HG02852 (cell line): ENCODE results near the gene IRF2BP1.
"Not testable (repeated sequence)": the region's sequence is repeated elsewhere in the genome, so short reads cannot be mapped to it uniquely, and the experiment has no call there.

Source experiments
- ATAC-seq: cut with Tn5 transposase; IDR thresholded peaks from one replicate; pipeline ENCODE4 v1.9.1; 2021; ENCODE audit warnings: mild to moderate bottlenecking, moderate library complexity; ENCODE audit not compliant: unreplicated experiment

Gene IRF2BP1

DNA sequence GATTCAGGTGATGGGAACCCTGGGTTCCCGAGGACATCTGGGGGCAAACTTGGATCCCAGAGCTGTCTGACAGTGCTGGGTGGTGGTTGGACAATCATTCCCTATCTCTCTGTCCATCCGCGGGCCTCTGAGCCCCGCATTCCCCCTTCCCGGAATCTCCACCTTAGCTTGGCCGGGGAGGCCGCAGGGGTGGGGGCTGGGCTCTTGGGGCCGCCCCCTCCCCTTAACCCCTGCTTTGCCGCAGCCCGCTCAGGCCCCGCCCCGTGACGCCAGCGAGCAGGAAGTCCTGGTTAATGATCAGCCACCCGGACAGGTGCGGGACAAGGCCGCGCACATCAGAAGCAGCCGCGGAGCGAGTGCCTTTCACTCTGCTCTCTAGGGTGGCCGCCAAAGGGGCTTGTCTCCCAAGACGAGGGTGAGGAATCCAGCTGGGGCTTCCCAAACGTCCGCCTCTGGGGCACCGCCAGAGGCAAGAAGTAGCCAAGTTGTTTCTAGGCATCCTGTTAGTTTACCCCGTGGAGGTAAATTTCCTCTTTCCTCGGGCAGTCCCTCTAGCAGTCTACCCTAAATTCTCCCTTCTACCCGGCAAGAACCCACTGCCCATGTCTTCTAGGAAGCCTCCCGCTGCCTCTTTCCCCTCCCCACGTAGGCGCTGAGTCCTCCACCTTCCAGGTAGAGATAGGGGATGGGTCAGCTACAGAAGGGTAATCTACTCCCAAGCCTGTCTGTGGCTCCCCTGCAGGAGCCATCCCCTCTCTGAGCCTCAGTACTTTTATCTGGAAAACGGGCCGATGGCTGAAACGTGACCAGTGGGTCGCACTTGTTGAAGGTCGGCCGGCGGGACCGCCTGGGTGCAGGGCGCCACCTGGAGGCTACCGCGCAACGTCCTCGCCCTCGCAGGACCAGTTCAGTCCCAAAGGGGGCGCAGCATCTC, 3.0 kb downstream of the IRF2BP1 start:
- ATAC-seq: no peak

DNA sequence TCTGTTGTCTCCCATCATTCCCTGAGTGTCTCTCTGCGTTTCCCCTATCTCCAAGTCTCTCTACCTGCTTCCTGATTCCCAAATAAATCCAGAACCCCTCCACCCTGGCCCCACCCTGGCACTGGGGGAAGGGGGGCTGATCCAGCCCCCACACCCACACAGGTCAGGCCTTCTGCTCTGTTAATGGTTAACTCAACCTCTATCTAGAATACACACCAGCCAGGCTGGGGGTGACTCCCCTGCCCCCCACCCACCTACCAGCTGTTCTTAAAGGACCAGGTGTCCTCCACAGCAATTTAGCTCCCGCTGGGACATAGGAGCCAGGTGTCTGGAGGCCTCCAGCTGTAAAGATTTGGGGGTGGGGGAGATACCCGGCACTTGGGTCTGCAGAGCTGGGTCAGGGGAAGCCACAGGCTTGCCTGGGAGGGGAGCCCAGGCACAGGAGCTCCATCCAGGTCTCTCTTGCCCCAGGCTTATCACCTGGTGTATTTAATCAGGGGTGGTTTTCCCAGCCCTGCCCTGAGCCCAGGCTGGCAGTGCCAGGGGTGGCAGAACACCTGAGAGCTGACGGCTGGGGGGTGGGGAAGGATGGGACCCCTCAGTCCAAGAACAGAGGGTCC, 3.9 kb downstream of the IRF2BP1 start:
- no peak for ATAC-seq

DNA sequence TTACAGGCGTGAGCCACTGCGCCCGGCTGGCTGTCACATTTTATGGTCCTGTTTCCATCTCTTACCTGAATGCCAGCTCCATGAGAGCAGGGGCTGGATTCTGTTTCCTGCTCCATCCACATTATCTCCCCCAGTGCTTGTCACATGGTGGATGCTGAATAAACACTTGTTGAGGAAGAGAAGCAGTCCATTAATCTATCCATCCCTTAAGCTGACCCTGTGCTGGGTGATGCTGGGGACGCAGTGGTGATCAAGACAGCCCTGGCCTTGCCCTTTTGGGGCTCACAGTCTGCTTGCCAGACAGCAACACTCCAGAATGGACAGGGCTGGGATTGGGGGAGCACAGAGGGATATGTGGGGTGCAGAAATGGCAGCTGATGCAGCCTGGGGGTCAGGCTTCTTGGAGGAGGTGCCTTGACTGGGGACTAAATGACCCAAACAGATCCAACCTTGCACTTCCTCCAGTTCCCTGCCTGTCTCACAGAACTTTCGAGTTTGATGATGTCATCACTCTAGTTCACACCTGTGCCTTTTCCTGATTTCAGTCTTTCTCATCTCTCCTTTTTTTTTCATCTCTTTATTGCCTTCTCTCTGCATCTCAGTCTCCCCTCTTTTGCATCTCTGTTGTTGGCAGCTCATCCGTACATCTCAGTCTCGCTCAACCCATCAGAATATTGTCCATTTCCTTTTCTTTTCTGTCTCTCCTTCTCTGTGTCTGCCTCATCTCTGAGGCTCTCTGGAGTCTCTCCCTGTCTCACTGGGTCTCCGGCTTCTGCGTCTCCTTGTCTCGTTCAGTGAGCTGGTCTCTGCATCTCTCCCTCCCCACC, 4.6 kb downstream of the IRF2BP1 start:
- no peak for ATAC-seq

DNA sequence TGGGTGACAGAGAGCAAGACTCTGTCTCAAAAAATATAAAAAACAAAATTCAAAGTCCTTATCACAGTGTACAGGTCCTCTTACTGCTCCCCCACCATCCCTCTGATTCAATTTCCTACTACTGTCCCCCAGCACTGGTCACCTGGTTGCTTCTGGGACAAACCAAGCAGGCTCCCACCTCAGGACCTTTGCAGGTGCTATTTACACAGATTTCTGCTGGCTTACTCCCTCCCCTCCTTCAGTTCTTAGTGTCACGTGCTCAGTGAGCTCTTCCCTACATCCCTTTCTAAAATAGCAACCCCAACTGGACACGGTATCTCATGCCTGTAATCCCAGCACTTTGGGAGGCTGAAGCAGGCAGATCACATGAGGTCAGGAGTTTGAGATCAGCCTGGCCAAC, 6.0 kb downstream of the IRF2BP1 start:
- ATAC-seq: no peak

DNA sequence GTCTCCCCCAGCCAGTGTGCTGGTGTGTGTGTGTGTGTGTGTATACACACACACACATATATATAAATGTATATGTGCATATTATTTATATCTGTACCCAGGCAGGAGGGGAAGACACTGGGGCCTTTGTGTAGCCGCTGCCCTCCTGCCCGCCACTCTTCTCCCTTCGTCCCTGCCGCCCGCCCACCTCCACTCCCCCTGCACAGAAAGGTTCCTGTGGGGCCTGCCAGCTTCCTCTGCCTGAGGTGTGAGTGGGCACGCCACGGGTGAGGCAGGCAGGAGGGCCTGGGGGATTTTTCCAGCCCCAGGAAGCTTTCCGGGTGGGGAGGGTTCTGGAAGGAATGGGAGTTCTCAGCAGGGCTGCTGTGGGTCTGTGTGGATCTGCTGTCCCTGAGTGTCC, 6.9 kb downstream of the IRF2BP1 start:
- ATAC-seq: no peak

DNA sequence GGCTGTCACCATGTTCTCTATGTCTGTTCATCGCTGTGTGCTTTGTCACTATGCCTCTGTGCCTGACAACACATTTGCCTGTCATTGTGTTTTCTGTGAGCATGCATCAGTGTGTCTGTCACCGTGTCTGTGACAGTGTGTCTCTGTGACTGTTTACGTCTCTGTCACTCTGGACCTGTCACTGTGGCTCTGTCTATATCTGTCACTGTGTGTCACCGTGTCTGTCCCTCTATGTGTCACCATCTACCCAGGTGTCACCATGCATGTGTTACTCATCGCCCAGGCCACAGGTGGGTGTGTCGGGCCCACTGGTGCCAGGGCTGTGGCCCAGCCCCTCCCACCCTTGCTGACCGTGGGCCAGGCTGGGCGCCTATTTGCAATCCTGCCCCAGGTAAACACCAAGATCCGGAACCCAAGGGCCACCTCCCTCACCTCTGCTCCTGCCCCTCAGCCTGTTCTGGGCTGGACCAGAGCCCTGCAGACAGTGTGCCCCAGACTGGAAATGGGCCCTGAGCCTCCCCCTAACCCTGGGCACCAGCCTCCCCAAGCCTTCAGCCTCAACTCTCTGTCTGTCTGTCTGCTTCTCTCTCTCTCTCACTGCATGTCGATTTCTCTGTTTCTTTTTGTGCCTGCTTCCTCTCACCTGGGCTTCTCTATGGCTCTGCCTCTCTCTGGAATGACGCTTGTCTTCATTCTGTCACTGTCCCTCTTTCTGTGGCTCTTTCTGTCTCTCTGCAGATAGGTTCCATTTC, 7.7 kb downstream of the IRF2BP1 start:
- ATAC-seq: no peak

DNA sequence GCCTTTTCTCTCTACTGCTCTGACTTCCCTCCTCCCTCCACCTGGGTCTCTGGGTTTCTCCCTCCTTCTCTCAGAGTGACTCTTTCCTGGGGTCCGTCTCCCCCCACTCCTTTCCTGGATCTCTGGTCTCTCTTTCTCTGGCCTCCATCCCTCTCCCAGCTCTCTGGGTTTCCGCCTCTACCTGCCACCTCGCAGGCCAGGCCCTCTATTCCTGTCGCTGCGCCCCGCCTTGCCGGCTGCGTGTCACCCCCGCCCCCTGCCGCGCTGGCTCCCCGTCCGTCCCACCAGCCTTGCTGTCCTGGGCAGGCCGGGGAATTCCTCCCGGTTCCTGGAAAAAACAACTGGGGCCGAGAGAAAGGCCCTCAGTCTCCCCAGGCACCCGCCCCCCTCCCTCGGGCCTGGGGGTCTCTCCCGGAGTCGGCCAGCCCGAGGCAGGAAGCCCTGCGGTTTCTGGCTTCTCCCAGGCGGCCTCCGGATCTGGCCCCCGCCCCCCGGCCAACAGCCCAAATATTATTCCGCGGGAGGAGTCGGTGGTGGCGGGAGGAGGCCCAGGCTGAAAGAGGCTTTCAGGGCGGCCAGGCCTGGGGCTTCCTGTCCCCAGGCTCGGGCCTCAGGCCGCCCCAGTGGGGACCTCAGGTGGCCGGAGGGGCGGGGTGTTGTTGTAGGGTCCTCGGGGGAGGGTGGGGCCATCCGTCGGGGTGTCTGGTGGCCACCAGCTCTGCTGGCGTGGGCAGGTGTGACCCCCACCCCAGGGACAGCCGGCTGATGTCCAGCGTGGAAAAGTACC, 9.3 kb downstream of the IRF2BP1 start:
- ATAC-seq: no peak

DNA sequence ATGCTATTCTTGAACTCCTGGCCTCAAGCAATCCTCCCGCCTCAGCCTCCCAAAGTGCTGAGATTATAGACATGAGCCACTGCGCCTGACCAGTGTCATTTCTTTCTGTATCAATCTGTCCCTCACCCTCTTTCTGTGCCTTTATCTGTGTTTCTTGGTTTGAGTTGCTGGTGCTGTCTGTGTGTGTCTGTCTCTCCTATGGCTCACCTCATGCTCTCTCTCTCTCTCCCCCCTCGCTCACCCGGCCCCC, 9.9 kb downstream of the IRF2BP1 start:
- ATAC-seq: no peak

DNA sequence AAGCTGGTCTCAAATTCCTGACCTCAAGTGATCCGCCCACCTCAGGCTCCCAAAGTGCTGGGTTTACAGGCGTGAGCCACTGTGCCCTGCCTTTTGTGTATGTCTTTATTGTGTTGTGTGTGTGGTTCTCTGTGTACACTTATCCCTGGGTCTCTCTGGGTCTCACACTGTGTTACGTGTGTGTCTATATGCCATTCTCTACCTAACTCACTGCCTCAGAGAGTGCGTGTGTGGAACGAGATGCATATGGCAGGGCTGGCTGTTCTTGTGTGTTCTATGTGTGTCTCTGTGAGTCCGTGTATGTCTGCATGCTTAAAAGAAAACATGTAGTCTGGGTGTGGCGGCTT, 11.3 kb downstream of the IRF2BP1 start:
- no peak for ATAC-seq

DNA sequence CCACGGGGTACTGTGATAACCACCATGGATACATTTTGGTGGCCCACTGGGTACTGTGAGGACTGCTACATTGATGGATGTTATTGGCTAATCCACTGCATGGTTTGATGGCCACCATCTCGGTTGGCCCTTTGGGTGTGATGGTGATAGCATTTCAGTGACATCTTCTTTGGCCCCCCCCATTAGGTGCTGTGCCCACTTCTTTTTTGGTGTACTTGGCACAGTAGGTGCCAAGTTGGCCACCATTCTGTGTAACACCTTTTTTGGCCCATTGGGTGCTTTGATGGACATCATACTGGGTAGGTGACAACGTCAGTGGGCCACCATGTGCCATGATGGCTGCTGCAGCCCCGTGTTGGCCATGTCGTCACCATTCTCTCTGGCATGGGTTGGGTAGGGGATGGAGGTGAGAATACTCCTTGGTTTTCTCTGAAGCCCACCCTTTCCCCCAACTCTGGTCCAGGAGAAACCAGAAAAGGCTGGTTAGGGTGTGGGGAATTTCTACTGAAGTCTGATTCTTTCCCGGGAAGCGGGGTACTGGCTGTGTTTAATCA, 12.6 kb downstream of the IRF2BP1 start:
- ATAC-seq: no peak

DNA sequence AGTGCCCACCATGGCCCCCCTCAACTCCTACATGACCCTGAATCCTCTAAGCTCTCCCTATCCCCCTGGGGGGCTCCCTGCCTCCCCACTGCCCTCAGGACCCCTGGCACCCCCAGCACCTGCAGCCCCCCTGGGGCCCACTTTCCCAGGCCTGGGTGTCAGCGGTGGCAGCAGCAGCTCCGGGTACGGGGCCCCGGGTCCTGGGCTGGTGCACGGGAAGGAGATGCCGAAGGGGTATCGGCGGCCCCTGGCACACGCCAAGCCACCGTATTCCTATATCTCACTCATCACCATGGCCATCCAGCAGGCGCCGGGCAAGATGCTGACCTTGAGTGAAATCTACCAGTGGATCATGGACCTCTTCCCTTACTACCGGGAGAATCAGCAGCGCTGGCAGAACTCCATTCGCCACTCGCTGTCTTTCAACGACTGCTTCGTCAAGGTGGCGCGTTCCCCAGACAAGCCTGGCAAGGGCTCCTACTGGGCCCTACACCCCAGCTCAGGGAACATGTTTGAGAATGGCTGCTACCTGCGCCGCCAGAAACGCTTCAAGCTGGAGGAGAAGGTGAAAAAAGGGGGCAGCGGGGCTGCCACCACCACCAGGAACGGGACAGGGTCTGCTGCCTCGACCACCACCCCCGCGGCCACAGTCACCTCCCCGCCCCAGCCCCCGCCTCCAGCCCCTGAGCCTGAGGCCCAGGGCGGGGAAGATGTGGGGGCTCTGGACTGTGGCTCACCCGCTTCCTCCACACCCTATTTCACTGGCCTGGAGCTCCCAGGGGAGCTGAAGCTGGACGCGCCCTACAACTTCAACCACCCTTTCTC, 13.6 kb downstream of the IRF2BP1 start:
- no peak for ATAC-seq

DNA sequence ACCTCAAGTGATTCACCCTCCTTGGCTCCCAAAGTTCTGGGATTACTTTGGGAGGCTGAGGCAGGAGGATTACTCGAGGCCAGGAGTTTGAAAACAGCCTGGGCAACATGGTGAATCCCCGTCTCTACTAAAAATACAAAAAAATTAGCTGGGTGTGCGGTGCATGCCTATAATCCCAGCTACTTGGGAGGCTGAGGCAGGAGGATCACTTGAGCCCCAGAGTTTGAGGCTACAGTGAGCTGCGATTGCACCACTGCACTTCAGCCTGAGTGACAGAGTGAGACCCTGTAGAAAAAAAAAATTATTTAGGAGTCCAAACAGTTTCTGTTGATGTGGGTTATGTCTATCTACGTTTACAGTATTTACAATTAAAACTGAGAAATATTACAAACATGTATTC, 15.1 kb downstream of the IRF2BP1 start:
- ATAC-seq: no peak

DNA sequence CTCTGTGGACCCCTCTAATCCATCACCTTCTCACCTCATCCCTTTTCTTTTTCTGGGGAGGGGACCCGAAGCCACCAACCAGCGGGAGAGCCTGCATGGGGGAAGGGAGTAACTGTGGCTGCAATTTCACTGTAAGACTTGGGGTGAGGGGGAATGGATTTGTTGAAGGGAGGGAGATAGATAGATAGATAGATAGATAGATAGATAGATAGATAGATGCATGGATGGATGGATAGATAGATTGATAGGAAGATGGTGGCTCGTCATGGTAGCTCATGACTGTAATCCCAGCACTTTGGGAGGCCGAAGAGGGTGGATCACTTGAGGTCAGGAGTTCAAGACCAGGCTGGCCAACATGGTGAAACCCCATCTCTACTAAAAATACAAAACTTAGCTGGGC, 18.7 kb downstream of the IRF2BP1 start:
- not testable (repeated sequence) for ATAC-seq

DNA sequence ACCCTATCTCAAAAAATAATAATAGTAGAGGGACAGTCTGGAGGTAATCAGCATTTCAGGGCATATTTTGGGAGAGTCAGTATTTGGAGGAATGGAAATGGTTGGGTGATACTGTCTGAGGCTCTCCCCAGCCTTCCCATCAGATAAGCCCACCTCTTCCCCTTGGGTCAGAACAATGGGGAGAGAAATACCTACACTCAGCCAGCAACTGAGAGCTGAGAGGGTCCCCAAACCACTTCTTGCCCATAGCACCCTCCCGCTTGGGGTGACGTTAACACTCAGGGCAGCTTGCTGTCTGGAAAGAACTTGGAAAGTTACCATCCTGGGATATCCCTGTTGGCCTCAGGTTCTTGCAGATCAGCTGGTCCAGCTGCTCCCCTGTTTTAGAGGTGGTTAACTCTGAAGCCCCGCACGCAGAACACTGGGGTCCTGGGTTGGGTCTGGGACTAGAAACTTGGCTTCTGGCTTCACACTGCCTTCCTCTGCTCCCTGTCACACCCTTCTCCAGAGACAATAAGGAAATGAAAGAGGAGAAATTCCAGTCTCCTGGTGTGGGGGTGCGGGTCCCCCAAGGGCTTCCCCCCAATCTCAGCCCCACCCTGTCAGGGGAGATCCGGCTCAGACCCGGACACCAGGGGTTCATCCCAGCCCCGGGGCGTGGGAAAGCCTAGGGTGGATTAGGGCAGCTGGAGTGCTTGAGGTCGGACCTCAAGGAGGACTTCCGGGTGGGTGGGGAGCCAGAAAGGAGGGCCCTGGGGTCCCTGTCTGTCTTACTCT, 19.4 kb downstream of the IRF2BP1 start:
- ATAC-seq: no peak

DNA sequence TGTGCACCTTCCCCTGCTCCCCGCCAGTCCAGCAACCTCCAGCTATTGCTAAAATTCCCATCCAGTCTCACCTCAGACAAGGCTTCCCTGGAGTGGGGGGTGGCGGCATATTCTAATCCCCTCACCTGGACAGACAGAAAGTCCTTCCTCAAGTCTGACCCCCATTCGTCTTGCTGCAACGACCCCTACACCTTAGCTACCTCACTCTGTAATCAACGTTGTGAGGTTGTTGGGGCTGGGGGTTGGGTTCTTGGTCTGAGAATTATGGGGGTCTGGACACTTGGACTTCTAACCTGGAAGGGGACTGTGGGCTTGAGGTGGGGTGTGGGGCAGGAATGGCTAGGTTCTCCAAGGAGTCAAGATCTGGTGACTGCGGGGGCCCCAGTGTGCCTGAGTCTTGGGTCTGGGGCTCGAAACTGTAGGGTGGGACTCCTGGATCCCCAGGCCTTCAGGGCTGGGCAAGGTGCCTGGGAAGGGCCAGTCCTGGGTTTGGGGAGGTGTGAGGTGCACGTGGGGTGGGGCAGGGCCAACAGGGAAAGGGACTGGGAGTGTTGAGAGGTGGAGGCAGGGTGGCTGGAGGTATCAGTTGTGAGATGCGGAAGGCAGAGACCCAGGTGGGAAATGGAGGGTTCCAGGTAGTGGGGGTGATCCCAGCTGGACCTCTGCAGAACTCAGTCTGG, 20.5 kb downstream of the IRF2BP1 start:
- no peak for ATAC-seq

DNA sequence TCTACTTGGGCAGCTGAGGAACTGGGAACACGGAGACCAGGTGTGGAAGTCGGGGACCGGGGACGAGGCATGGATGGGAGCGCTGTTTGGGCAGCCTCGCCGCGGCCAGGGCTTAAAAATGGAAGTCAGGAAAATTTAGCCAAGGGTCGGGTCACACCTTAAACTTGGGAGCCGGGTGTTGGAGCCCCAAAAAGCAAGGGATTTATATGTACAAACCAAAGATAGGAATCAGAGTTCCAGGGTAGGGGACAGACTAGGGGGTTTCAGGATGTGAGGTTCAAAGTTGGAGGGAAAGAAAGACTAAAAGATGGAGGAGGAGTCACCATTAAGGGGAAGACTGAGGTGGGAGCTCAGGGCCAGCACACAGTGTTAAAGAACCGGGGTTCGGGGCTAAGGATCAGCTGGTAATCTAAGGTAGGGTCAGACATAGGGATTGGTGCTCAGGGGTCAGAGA, 21.3 kb downstream of the IRF2BP1 start:
- ATAC-seq: no peak

DNA sequence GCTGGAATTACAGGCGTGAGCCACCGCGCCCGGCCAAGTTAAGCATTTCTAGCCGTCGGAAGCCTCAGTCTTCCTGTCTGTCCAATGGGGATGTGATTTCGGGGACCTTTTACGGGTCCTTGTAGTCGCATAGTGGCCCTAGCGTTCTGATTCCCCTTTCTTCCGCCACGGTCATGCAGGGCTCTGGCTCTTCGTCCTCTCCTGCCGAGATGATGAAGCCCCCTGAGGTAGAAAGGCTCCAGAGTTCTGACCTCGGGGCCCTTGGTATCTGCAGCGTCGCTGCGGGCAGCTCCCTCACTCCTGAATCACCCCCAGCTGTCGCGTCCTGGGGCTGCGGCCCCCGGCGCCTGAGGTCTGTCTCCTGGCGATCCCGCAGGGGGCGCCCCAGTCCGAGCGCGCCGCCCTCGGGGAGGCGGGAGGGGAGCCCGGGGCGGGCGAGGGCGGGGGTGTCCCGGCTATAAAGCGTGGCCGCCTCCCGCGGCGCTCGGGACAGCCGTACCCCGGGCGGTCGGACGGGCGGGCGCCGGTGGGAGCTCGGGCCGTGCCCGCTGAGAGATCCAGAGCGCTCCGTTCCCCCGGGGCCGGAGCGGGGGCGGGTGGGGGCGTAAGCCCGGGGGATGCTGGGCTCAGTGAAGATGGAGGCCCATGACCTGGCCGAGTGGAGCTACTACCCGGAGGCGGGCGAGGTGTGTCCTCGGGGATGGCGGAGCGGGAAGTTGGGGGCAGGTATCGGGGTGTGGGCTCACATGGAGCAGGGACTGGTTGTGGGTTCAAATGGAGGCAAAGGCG, 21.9 kb downstream of the IRF2BP1 start, which contains the start of gene FOXA3:
FOXA3 (plus strand) TSS at position 487 of the 789 bp plus-strand sequence; CDS start at position 618, 131 bp downstream.
- ATAC-seq: no peak
